ENCODE measurements around the gene ZNF182.
"Not testable (repeated sequence)": the region's sequence is repeated elsewhere in the genome, so short reads cannot be mapped to it uniquely, and the experiment has no call there.

Gene ZNF182

GRCh38 chrX:48003758-48004457 lies at the start of gene ZNF182:
Gene ZNF182, minus strand, starts transcription at chrX:48003989. Its CDS starts 1,380 bp downstream, at chrX:48002609.
- peak; percentile 91 for DNase-seq (ENCODE audit: low spot score)

GRCh38 chrX:48046846-48047245 lies 43.1 kb upstream of the ZNF182 start:
- no peak for DNase-seq (ENCODE audit: low spot score)

GRCh38 chrX:48045410-48046311 lies 41.9 kb upstream of the ZNF182 start:
- DNase-seq (ENCODE audit: low spot score), result no peak

GRCh38 chrX:48043056-48043455 lies 39.3 kb upstream of the ZNF182 start:
- no peak for DNase-seq (ENCODE audit: low spot score)

- no peak for DNase-seq (ENCODE audit: low spot score)
Measured at GRCh38 chrX:48035891-48036290, 32.1 kb upstream of the ZNF182 start.

GRCh38 chrX:48030641-48031173 lies 26.9 kb upstream of the ZNF182 start:
- DNase-seq (ENCODE audit: low spot score), result not testable (repeated sequence)

- no peak for DNase-seq (ENCODE audit: low spot score)
Measured at GRCh38 chrX:48030237-48030636, 26.4 kb upstream of the ZNF182 start.

- no peak for DNase-seq (ENCODE audit: low spot score)
Measured at GRCh38 chrX:48028091-48028490, 24.3 kb upstream of the ZNF182 start.

GRCh38 chrX:48027545-48027944 lies 23.8 kb upstream of the ZNF182 start:
- DNase-seq (ENCODE audit: low spot score), result not testable (repeated sequence)

GRCh38 chrX:48025561-48025960 lies 21.8 kb upstream of the ZNF182 start:
- peak; percentile 55 for DNase-seq (ENCODE audit: low spot score)

GRCh38 chrX:48022738-48023137 lies 18.9 kb upstream of the ZNF182 start:
- no peak for DNase-seq (ENCODE audit: low spot score)

GRCh38 chrX:48022100-48022499 lies 18.3 kb upstream of the ZNF182 start:
- no peak for DNase-seq (ENCODE audit: low spot score)

- peak; percentile 59 for DNase-seq (ENCODE audit: low spot score)
Measured at GRCh38 chrX:48021026-48021900, 17.5 kb upstream of the ZNF182 start.

- peak; percentile 14 for DNase-seq (ENCODE audit: low spot score)
Measured at GRCh38 chrX:48020472-48020871, 16.7 kb upstream of the ZNF182 start.

GRCh38 chrX:48019892-48020291 lies 16.1 kb upstream of the ZNF182 start:
- DNase-seq (ENCODE audit: low spot score), result not testable (repeated sequence)

- DNase-seq (ENCODE audit: low spot score), result not testable (repeated sequence)
Measured at GRCh38 chrX:48016583-48017310, 13.0 kb upstream of the ZNF182 start.

GRCh38 chrX:48009445-48009960 lies 5.7 kb upstream of the ZNF182 start:
- DNase-seq (ENCODE audit: low spot score), result not testable (repeated sequence)

- DNase-seq (ENCODE audit: low spot score), result not testable (repeated sequence)
Measured at GRCh38 chrX:48006688-48007087, 2.9 kb upstream of the ZNF182 start, which contains the start of gene SPACA5. Gene SPACA5, plus strand, starts transcription at chrX:48006988. Its CDS starts 815 bp downstream, at chrX:48007803.

GRCh38 chrX:48003367-48003757 lies 427 bp downstream of the ZNF182 start:
- DNase-seq (ENCODE audit: low spot score), result no peak

GRCh38 chrX:48002929-48003328 lies 860 bp downstream of the ZNF182 start:
- no peak for DNase-seq (ENCODE audit: low spot score)

- no peak for DNase-seq (ENCODE audit: low spot score)
Measured at GRCh38 chrX:48002319-48002718, 1.5 kb downstream of the ZNF182 start.

Measured in CD4-positive, alpha-beta T cell treated with Interleukin-6 at 100 ng/mL for 8 hours (primary cell).